ENCODE results near the gene CWC27.

The CWC27 gene

DNA sequence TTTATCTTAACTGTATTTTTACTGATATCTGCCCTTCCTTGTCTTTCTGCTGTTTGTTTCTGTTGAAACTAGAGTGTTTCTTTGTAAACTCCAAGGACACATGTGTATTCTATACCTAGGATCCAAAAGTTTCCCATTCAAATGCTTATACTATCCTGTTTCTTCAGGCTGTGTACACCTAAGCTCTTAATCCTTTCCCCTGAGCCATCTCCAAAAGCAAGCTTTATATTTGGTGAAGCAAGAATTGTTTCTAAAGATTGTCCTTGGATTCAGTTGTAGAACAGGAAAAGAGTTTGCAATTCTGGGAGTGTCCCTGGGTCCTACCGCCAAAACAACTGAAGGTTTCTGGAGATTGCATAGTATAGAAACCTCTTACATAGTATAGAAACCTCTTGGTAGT lies 65.9 kb downstream of the CWC27 start:
- TF ChIP-seq CTCF (IDR thresholded peaks at IDR 0.05; ENCODE audit: low read length): no peak
- no peak for TF ChIP-seq EZH2 (IDR thresholded peaks at IDR 0.05; ENCODE audit: borderline replicate concordance, low read length)
- H4K20me1 ChIP-seq (ENCODE audit: insufficient read depth, low read length): no peaks in the 10 kb centered on the region
- no peaks in the 10 kb centered on the region for H3K4me1 ChIP-seq (ENCODE audit: insufficient read depth, low read length, severe bottlenecking)
- H3K9me2 ChIP-seq (ENCODE audit: low read depth, low read length): no peaks in the 10 kb centered on the region
- H3K36me3 ChIP-seq (ENCODE audit: insufficient read depth, low read length): no peaks in the 10 kb centered on the region
- H3K9me3 ChIP-seq (ENCODE audit: low read length): no peaks in the 10 kb centered on the region
- no peaks in the 10 kb centered on the region for H3K27me3 ChIP-seq (ENCODE audit: insufficient read depth, low read length)
- H3K79me2 ChIP-seq (ENCODE audit: insufficient read depth, low read length): no peaks in the 10 kb centered on the region
- H2AFZ ChIP-seq (ENCODE audit: low read length): no peak overlapping the region
- no peak overlapping the region for H3K4me2 ChIP-seq (ENCODE audit: low read length)
- H3K27ac ChIP-seq (ENCODE audit: low read depth, low read length, poor library complexity, severe bottlenecking): no peak overlapping the region
- H3K4me3 ChIP-seq (ENCODE audit: low read depth, low read length, poor library complexity, severe bottlenecking): no peak overlapping the region
- H3F3A ChIP-seq (ENCODE audit: insufficient read depth, low read length): no peaks in the 10 kb centered on the region
- H3K9ac ChIP-seq (ENCODE audit: low read length): no peak overlapping the region

DNA sequence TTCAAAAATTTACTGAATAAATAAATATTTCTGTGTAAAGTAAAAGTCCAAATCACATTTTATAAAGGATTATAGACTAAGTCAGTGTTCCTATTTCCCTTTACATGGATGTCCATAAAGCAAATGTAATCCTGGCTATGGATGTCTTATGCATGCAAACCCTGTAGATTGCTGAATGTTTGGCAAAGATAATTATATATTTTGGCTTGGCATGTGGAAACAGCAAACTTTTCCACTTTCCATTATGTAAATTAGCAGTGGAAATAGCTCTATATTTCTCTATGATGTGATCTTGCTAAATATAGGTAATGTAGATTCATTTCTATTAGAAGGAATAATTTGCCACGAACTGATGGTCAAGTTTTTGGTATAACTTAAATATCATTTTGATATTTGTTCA lies 66.5 kb downstream of the CWC27 start:
- Histone ChIP-seq H2AFZ (ENCODE audit: low read length) (no peak overlapping the region), H3K79me2 (ENCODE audit: insufficient read depth, low read length) (no peaks in the 10 kb centered on the region), H3F3A (ENCODE audit: insufficient read depth, low read length) (no peaks in the 10 kb centered on the region), H3K4me1 (ENCODE audit: insufficient read depth, low read length, severe bottlenecking) (no peaks in the 10 kb centered on the region), H3K27ac (ENCODE audit: low read depth, low read length, poor library complexity, severe bottlenecking) (no peak overlapping the region), H3K4me2 (ENCODE audit: low read length) (no peak overlapping the region), H3K9me3 (ENCODE audit: low read length) (no peaks in the 10 kb centered on the region), H3K9ac (ENCODE audit: low read length) (no peak overlapping the region), H3K36me3 (ENCODE audit: insufficient read depth, low read length) (no peaks in the 10 kb centered on the region), H3K27me3 (ENCODE audit: insufficient read depth, low read length) (no peaks in the 10 kb centered on the region), H3K9me2 (ENCODE audit: low read depth, low read length) (no peaks in the 10 kb centered on the region), H4K20me1 (ENCODE audit: insufficient read depth, low read length) (no peaks in the 10 kb centered on the region), H3K4me3 (ENCODE audit: low read depth, low read length, poor library complexity, severe bottlenecking) (no peak overlapping the region)
- TF ChIP-seq CTCF (IDR thresholded peaks at IDR 0.05; ENCODE audit: low read length): no peak
- TF ChIP-seq EZH2 (IDR thresholded peaks at IDR 0.05; ENCODE audit: borderline replicate concordance, low read length): no peak

DNA sequence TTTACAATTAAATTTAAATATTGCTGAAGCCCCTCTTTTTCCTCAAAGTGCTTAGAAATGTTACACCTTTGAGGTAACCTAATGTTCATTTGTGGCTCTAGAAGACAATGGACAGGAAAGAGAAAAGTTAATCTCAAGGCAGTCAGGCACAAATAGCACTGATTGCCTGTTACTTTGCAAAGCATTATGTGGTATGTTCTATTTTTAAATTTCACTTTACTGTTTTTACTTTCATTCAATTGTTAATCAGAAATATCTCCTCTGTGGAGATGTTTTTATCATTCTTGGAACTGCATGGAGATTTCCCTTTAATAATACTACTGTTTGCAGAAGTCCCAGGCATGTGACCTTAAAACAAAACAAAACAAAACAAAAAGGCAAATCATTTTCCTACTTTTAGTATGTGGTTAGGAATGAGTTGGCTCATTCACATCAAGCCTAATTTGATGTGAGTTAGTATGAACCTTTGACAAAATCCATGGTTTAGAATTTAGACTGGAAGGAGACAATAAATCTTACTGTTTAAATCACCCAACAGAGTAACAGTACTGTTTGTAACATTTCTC lies 67.5 kb downstream of the CWC27 start:
- no peaks in the 10 kb centered on the region for H3K9me3 ChIP-seq (ENCODE audit: low read length)
- peaks cover 6% of the 10 kb centered on the region; the same call in 1 of the 2 replicates for H3K36me3 ChIP-seq (ENCODE audit: insufficient read depth, low read length)
- TF ChIP-seq EZH2 (IDR thresholded peaks at IDR 0.05; ENCODE audit: borderline replicate concordance, low read length): no peak
- TF ChIP-seq CTCF (IDR thresholded peaks at IDR 0.05; ENCODE audit: low read length): no peak
- no peak overlapping the region for H2AFZ ChIP-seq (ENCODE audit: low read length)
- H3K4me2 ChIP-seq (ENCODE audit: low read length): no peak overlapping the region
- H3K4me3 ChIP-seq (ENCODE audit: low read depth, low read length, poor library complexity, severe bottlenecking): no peak overlapping the region
- H3K9me2 ChIP-seq (ENCODE audit: low read depth, low read length): no peaks in the 10 kb centered on the region
- H4K20me1 ChIP-seq (ENCODE audit: insufficient read depth, low read length): no peaks in the 10 kb centered on the region
- no peaks in the 10 kb centered on the region for H3F3A ChIP-seq (ENCODE audit: insufficient read depth, low read length)
- H3K27ac ChIP-seq (ENCODE audit: low read depth, low read length, poor library complexity, severe bottlenecking): no peak overlapping the region
- H3K79me2 ChIP-seq (ENCODE audit: insufficient read depth, low read length): no peaks in the 10 kb centered on the region
- no peak overlapping the region for H3K9ac ChIP-seq (ENCODE audit: low read length)
- no peaks in the 10 kb centered on the region for H3K27me3 ChIP-seq (ENCODE audit: insufficient read depth, low read length)
- H3K4me1 ChIP-seq (ENCODE audit: insufficient read depth, low read length, severe bottlenecking): no peaks in the 10 kb centered on the region
